Smooth muscle cell (in vitro differentiated cells): Measurements from ENCODE around the gene RANGRF. TPM values are rescaled to one million over a fixed set of nuclear protein-coding genes. Genes with fewer than 3 reads are reported as not detected.

Experiments used
- DNase-seq: peaks from one replicate; lab custom pipeline; 2025; ENCODE audit not compliant: unreplicated experiment; lab: John Stamatoyannopoulos, UW
- H2AFZ ChIP-seq: fragments of 200-600 bp; sonication (generic); 2 replicates; pipeline ENCODE4 v1.6.0; 2016; ENCODE audit warnings: antibody characterized with exemption, low read depth, mild to moderate bottlenecking
- H3F3A ChIP-seq: fragments of 200-600 bp; sonication (generic); 2 replicates; pipeline ENCODE4 v1.6.0; 2017; ENCODE audit warnings: antibody characterized with exemption, low read depth
- H3K27ac ChIP-seq: fragments of 200-600 bp; sonication (generic); 2 replicates; pipeline ENCODE4 v1.5.1; 2016; ENCODE audit warnings: low read depth, mild to moderate bottlenecking
- H3K27me3 ChIP-seq: fragments of 200-600 bp; sonication (generic); 2 replicates; pipeline ENCODE4 v1.6.1; 2016; ENCODE audit warnings: low read depth, mild to moderate bottlenecking
- H3K36me3 ChIP-seq: fragments of 200-600 bp; sonication (generic); 2 replicates; pipeline ENCODE4 v1.5.1; 2016; ENCODE audit warnings: low read depth
- H3K4me1 ChIP-seq: fragments of 200-600 bp; sonication (generic); 2 replicates; pipeline ENCODE4 v1.5.1; 2016; ENCODE audit warnings: low read depth
- H3K4me2 ChIP-seq: fragments of 200-600 bp; sonication (generic); 2 replicates; pipeline ENCODE4 v1.6.0; 2016; ENCODE audit warnings: mild to moderate bottlenecking
- H3K4me3 ChIP-seq: fragments of 200-600 bp; sonication (generic); 2 replicates; pipeline ENCODE4 v1.5.1; 2016; ENCODE audit warnings: mild to moderate bottlenecking
- H3K79me2 ChIP-seq: fragments of 200-600 bp; sonication (generic); 2 replicates; pipeline ENCODE4 v1.6.0; 2016; ENCODE audit warnings: low read depth, mild to moderate bottlenecking
- H3K9ac ChIP-seq: fragments of 200-600 bp; sonication (generic); 2 replicates; pipeline ENCODE4 v1.6.0; 2016; ENCODE audit warnings: low read depth
- H3K9me3 ChIP-seq: fragments of 200-600 bp; sonication (generic); replicated peaks from 2 replicates; pipeline ENCODE4 v1.5.1; 2016; ENCODE audit warnings: low read depth
- H4K20me1 ChIP-seq: fragments of 200-600 bp; sonication (generic); 2 replicates; pipeline ENCODE4 v1.6.0; 2016; ENCODE audit warnings: low read depth
- CTCF ChIP-seq: fragments of 200-600 bp; sonication (generic); IDR thresholded peaks from 2 replicates; pipeline ENCODE4 v1.5.1; 2017; ENCODE audit warnings: borderline replicate concordance, mild to moderate bottlenecking, antibody characterized with exemption; ENCODE audit not compliant: insufficient read depth, poor library complexity, severe bottlenecking
- WGBS: methylation state at CpG from one replicate; pipeline ENCODE4 v1.1.7; 2016; ENCODE audit warnings: low lambda C conversion rate; 5-methylcytosine and 5-hydroxymethylcytosine counted together
- polyA plus RNA-seq: library from polyadenylated mRNA; unstranded; fragments of >200 nt; fragmentation: Nextera tagmentation; extraction: Ambion mirVana; gene quantifications from 2 replicates; pipeline ENCODE4 v1.2.1, GENCODE V29; 2016
- total RNA-seq: library from RNA; depleted of rRNA; stranded (reverse); fragments of >200 nt; gene quantifications from 2 replicates; pipeline ENCODE4 v1.2.3, GENCODE V29; 2014

RANGRF gene
- total and polyA plus RNA-seq, 2 experiments from 2014 or later = 13.4 to 44.9 TPM

DNA sequence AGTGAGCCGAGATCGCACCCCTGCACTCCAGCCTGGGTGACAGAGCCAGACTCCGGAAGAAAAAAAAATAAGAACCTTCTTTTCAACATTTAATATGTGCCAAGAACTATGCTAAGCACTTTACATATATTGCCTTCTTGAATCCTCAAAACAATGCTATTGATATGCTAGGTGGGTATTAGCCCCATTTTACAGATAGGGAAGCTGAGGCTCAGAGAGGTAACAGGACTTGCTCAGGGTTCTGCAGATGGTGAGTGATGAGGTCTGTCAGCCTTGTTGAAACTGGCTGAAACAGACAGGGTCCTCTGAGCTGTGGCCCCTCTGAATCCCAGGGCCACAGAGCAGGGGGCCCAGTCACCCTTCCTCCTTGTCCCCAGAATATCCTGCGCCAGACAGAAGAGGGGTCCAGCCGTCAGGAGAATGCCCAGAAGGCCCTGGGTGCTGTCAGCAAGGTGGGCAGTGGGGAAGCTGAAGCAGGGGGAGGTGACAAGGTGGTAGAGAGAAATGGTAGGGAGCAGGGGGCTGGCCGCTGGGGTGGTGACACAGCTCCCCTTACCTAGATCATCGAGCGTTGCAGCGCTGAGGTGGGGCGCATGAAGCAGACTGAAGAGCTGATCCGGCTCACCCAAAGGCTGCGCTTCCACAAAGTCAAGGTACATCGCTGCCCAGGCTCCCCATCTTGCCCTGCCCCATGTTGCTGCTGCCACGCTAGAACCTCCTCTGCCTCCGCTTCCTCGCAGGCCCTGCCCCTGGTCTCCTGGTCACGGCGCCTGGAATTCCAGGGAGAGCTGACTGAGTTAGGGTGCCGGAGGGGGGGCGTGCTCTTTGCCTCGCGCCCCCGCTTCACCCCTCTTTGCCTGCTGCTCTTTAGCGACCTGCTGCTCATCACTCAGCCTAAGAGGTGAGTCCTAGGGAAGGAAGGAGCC lies 29.8 kb downstream of the RANGRF start:
- no peaks in the 10 kb centered on the region for H3K9me3 ChIP-seq
- no peaks in the 10 kb centered on the region for H3K36me3 ChIP-seq
- H3K27ac ChIP-seq = no peak overlapping the region
- H3K79me2 ChIP-seq = no peaks in the 10 kb centered on the region
- no peaks in the 10 kb centered on the region for H4K20me1 ChIP-seq
- no peaks in the 10 kb centered on the region for H3F3A ChIP-seq
- DNase-seq = no peak
- no peak overlapping the region for H2AFZ ChIP-seq
- H3K4me3 ChIP-seq = no peak overlapping the region
- H3K4me2 ChIP-seq = no peak overlapping the region
- 89% methylated on average over 24 of the region's 24 CpGs for WGBS
- H3K27me3 ChIP-seq = peaks cover 58% of the 10 kb centered on the region
- peaks cover 14% of the 10 kb centered on the region for H3K4me1 ChIP-seq
- H3K9ac ChIP-seq = no peak overlapping the region
- no peak for TF ChIP-seq CTCF

DNA sequence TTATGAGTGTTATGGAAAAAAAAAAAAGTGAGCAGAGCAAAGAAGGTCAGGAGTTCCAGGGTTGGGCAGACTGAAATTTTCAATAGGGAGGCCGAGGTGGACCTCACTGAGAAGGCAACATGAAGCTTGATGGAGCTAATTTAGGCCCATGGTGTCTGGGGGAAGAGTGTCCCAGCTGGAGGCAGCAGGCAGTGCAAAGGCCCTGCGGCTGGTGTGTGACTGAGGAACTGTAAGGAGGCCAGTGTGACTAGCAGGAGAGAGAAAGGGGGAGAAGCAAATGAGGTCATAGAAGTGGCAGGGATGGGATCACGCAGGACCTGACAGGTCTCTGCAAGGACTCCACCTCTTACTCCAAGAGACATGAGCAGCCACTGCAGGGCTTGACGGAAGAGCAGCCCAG lies 31.8 kb downstream of the RANGRF start:
- no peak for TF ChIP-seq CTCF
- no peaks in the 10 kb centered on the region for H3F3A ChIP-seq
- H3K27me3 ChIP-seq = peaks cover 38% of the 10 kb centered on the region
- no peak overlapping the region for H3K4me2 ChIP-seq
- DNase-seq = no peak
- H3K27ac ChIP-seq = no peak overlapping the region
- H3K4me3 ChIP-seq = no peak overlapping the region
- no peak overlapping the region for H2AFZ ChIP-seq
- H3K4me1 ChIP-seq = peaks cover 7% of the 10 kb centered on the region
- no peaks in the 10 kb centered on the region for H4K20me1 ChIP-seq
- H3K9me3 ChIP-seq = no peaks in the 10 kb centered on the region
- H3K79me2 ChIP-seq = no peaks in the 10 kb centered on the region
- no peak overlapping the region for H3K9ac ChIP-seq
- 96% methylated on average over 4 of the region's 4 CpGs for WGBS
- H3K36me3 ChIP-seq = no peaks in the 10 kb centered on the region

DNA sequence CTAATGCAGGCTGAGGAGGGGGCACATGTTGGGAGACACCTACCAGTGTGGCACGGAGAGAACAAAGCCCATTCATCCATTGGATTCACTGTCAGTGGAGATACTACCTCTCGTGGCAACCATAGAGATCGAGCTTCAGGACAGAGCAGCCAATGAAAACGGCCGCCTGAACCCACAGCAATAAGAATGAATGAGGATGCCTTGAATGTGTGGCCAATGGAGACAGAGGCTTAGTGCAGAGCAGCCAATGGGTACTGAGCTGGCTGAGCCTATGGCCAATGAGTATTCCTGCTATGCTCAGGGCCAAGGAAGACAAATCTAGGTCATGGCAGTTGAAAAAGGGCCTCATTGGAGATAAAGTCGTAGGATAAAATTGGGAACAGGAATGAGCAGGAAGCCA lies 32.5 kb downstream of the RANGRF start:
- Histone ChIP-seq H3K36me3 (no peaks in the 10 kb centered on the region), H3K9me3 (no peaks in the 10 kb centered on the region), H3K79me2 (no peaks in the 10 kb centered on the region), H3K9ac (no peak overlapping the region), H3K4me1 (no peaks in the 10 kb centered on the region), H4K20me1 (no peaks in the 10 kb centered on the region), H3K4me3 (no peak overlapping the region), H3K27me3 (peaks cover 31% of the 10 kb centered on the region), H3K4me2 (no peak overlapping the region), H3K27ac (no peak overlapping the region), H3F3A (no peaks in the 10 kb centered on the region), H2AFZ (no peak overlapping the region)
- no peak for TF ChIP-seq CTCF
- DNase-seq = no peak
- WGBS = 82% methylated on average over 6 of the region's 6 CpGs
